Endothelial cell (in vitro differentiated cells): ENCODE data around the gene CDK5. TPM values are rescaled to one million over a fixed set of nuclear protein-coding genes. Genes with fewer than 3 reads are reported as not detected.
A peak's percentile ranks its signal among the peaks of the same experiment; 100 is the strongest.

ENCODE experiments used
- DNase-seq: peaks from one replicate; pipeline ENCODE4 v3.0.0; 2021; ENCODE audit warnings: low spot score
- H3K27ac Mint-ChIP-seq: one replicate; pipeline ENCODE4 v1.8.0; 2021; ENCODE audit warnings: mixed read lengths, inconsistent platforms; ENCODE audit not compliant: unreplicated experiment
- H3K27me3 Mint-ChIP-seq: one replicate; pipeline ENCODE4 v1.8.0; 2021; ENCODE audit warnings: mild to moderate bottlenecking, moderate library complexity, mixed read lengths, inconsistent platforms; ENCODE audit not compliant: unreplicated experiment
- H3K36me3 Mint-ChIP-seq: one replicate; pipeline ENCODE4 v1.8.0; 2021; ENCODE audit warnings: mild to moderate bottlenecking, low read depth, mixed read lengths, inconsistent platforms; ENCODE audit not compliant: unreplicated experiment
- H3K4me1 Mint-ChIP-seq: one replicate; pipeline ENCODE4 v1.8.0; 2021; ENCODE audit warnings: mild to moderate bottlenecking, mixed read lengths, inconsistent platforms; ENCODE audit not compliant: unreplicated experiment
- H3K4me3 Mint-ChIP-seq: one replicate; pipeline ENCODE4 v1.8.0; 2021; ENCODE audit warnings: mild to moderate bottlenecking, mixed read lengths, inconsistent platforms; ENCODE audit not compliant: unreplicated experiment
- H3K9me3 Mint-ChIP-seq: one replicate; pipeline ENCODE4 v1.8.0; 2021; ENCODE audit warnings: mixed read lengths, inconsistent platforms; ENCODE audit not compliant: unreplicated experiment
- CTCF ChIP-seq: fragments of 200-600 bp; sonication (generic); IDR thresholded peaks from one replicate; pipeline ENCODE4 v1.5.0; 2021; ENCODE audit warnings: antibody characterized with exemption; ENCODE audit not compliant: unreplicated experiment
- total RNA-seq: library from RNA; stranded (reverse); fragmentation: NEBNext Ultra II Directional; extraction: Animal tissue kit (Norgen Biotek cat#: 25700); gene quantifications from one replicate; pipeline ENCODE4 v1.2.1, GENCODE V29; 2021; ENCODE audit not compliant: unreplicated experiment

Gene CDK5
- total RNA-seq, 1 donor from 2014 or later: 26.7 TPM

- peak; percentile 87 for DNase-seq
- Mint-ChIP-seq H3K4me1 (peaks cover 30% of the 10 kb centered on the region), H3K9me3 (no peaks in the 10 kb centered on the region), H3K27ac (no peak within 1 kb of the TSS), H3K4me3 (peak within 1 kb of the TSS; percentile 94), H3K36me3 (peaks cover 16% of the 10 kb centered on the region), H3K27me3 (peaks cover 16% of the 10 kb centered on the region)
- TF ChIP-seq CTCF: no peak
Measured at GRCh38 chr7:151080522-151081169, 22.9 kb upstream of the CDK5 start, which contains the start of gene FASTK. TSS of gene FASTK (minus strand) at chr7:151080809. CDS start at chr7:151080766, 43 bp downstream.

GRCh38 chr7:151080067-151080521 is 22.4 kb upstream of the CDK5 start:
- TF ChIP-seq CTCF: no peak
- H3K9me3 Mint-ChIP-seq: no peaks in the 10 kb centered on the region
- H3K4me1 Mint-ChIP-seq: peaks cover 24% of the 10 kb centered on the region
- no peak overlapping the region for H3K27ac Mint-ChIP-seq
- H3K27me3 Mint-ChIP-seq: peaks cover 19% of the 10 kb centered on the region
- no peak for DNase-seq
- H3K4me3 Mint-ChIP-seq: peak overlapping the region; percentile 94
- peaks cover 19% of the 10 kb centered on the region for H3K36me3 Mint-ChIP-seq

GRCh38 chr7:151079199-151079910 is 21.7 kb upstream of the CDK5 start:
- Mint-ChIP-seq H3K4me3 (peak overlapping the region; percentile 94), H3K27me3 (peaks cover 21% of the 10 kb centered on the region), H3K36me3 (peaks cover 24% of the 10 kb centered on the region), H3K4me1 (peaks cover 20% of the 10 kb centered on the region), H3K27ac (peak overlapping the region; percentile 73), H3K9me3 (no peaks in the 10 kb centered on the region)
- DNase-seq: no peak
- no peak for TF ChIP-seq CTCF

GRCh38 chr7:151078233-151079040 is 20.7 kb upstream of the CDK5 start:
- Mint-ChIP-seq H3K36me3 (peaks cover 24% of the 10 kb centered on the region), H3K4me3 (peak overlapping the region; percentile 79), H3K9me3 (no peaks in the 10 kb centered on the region), H3K27me3 (peaks cover 22% of the 10 kb centered on the region), H3K27ac (peak overlapping the region; percentile 11), H3K4me1 (peaks cover 17% of the 10 kb centered on the region)
- no peak for TF ChIP-seq CTCF
- DNase-seq: no peak
